T-helper 1 cell treated with Interleukin-12 subunit alpha and Interleukin-12 subunit beta and Interleukin-4 antibody, amounts not matched to agents 30 ng/mL and 1 ng/mL, for 36 hours (primary cell): ENCODE results near the gene L3MBTL3. TPM values are rescaled to one million over a fixed set of nuclear protein-coding genes. Genes with fewer than 3 reads are reported as not detected.

Experiments used
- intact Hi-C: fragments of 100-400 bp; cut with micrococcal nuclease; formaldehyde crosslinking; loops from one replicate; pipeline ENCODE4 v1.15.1; 2024
- total RNA-seq: library from RNA; stranded (reverse); gene quantifications from 2 replicates; pipeline ENCODE4 v1.2.3, GENCODE V29; 2022

The L3MBTL3 gene
- total RNA-seq, 1 donor from 2014 or later: 15.5 TPM

DNA sequence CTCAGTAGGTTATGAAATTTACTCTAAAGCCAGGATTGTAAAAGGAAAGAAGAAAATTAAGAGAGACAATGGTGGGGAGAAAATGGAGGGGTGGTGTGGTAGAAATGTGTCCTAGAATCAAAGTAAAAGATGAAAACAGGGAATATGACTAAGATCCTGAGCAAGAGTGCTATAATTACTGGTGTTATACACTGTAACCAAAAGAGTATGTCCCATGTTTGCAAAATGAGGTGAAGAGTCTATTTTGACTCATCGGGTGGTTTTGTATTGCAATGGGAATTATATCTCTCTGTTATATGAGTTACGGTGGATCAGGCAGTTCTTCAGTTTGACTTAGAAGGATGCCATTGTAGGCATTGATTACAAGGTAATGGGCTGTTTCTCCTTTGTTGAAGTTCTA lies 8.5 kb downstream of the L3MBTL3 start:
- intact Hi-C loops: no loop called here

GRCh38 chr6:130027948-130028347 lies 9.6 kb downstream of the L3MBTL3 start:
- intact Hi-C loops: loop anchor here (1.0 to 2.0 kb wide), 3 partner anchors 9 to 105 kb away; partner anchors contain the start of gene L3MBTL3

DNA sequence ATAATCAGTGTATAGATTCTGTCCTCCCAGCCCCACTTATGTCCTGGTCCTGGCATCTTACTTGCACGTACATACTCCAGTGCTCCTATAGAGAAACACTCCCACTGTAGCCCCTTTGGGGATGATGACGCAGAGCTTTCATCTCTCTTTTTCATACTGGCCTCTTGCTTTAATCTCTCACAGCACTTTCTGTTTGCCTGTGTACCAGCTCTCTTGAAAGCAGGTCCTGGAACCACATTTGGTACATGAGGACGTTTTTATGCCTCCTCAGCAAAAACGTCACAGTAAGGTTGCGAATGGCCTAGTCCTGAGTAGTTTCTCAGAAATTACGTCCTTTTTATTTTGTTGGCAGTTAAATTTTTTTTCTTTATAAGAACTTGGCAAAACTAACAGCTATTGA lies 10.8 kb downstream of the L3MBTL3 start:
- intact Hi-C loops: loop anchor here (1.0 to 2.0 kb wide), 2 partner anchors 8 to 104 kb away; no protein-coding TSS in a partner anchor

GRCh38 chr6:130032758-130033340 lies 14.5 kb downstream of the L3MBTL3 start:
- intact Hi-C loops: no loop called here

GRCh38 chr6:130033949-130034348 lies 15.6 kb downstream of the L3MBTL3 start:
- intact Hi-C loops: no loop called here

GRCh38 chr6:130034378-130035146 lies 16.2 kb downstream of the L3MBTL3 start:
- intact Hi-C loops: loop anchor here (5.0 kb wide), 1 partner anchor 663 kb away; no protein-coding TSS in a partner anchor

DNA sequence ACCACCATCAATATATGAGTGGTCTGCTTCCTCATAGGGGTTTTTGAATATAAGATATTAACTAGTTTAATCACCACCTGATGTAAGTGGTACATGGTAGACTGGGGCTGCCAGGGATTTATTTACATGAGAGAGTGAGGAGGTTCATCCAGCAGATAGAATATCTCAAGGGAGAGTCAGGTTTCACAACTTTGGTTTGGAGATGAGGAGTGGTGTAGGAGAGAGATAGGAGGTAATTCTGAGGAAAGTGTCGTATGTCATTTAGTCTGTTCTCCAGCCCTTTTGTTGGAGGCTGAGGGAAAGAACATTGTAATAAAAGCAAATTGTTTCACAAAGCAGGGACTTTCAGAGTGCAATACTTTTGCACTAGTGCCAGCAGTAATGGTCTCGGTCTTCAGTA lies 16.8 kb downstream of the L3MBTL3 start:
- intact Hi-C loops: loop anchor here (5.0 kb wide), 1 partner anchor 662 kb away; no protein-coding TSS in a partner anchor

DNA sequence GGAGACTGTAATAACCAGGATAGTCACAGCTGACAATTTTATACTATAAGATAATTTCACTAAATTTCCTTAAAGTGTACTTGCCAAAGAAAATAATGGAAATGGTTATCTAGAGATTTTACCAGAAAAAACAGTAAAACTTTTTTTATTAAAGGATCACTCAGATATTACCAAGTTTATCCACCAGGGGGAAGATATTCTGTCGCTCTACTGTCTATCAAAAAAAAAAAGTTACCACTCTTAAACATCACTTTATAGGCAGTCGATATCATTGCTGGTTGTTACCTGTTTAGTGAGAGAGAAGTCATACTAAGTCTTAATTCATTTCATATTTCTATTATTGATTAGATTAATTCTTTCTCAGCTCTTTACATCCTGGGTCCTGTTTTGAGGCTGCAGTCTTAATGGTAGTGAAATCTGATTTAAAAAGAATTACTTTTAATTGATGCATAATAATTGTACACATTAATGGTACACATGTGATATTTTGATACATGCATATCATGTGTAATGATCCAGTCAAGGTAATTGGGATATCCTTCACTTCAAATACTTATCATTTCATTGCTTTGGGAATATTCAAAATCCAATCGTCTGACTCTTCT lies 18.9 kb downstream of the L3MBTL3 start:
- intact Hi-C loops: loop anchor here (1.0 to 5.0 kb wide), 4 partner anchors 9 to 806 kb away; no protein-coding TSS in a partner anchor

GRCh38 chr6:130041594-130041993 lies 23.2 kb downstream of the L3MBTL3 start:
- intact Hi-C loops: no loop called here

- intact Hi-C loops: no loop called here
These were observed 25.0 kb downstream of the L3MBTL3 start for GRCh38 chr6:130043344-130043743.

DNA sequence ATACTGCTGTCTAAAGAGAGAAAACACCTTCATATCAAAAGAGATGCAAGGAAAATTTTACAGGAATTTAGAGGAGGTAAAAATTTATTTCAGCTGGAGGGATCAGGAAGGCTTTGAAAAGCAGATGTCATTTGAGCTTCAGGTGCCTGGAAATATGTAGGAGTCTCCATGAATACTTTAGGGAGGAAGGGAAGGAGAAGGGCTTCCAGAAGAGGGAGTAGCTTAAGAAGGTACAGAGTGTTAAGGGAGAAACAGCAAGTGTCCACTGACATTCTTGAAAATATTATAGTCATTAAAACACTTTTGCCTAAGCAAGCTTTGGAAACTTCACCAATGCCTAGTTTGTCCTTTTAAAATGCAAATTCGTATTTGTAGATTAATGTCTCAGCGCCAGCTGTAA lies 27.2 kb downstream of the L3MBTL3 start:
- intact Hi-C loops: no loop called here

- intact Hi-C loops: loop anchor here (1.0 kb wide), 2 partner anchors 236 to 652 kb away; no protein-coding TSS in a partner anchor
These were observed 28.3 kb downstream of the L3MBTL3 start for GRCh38 chr6:130046671-130047070.

DNA sequence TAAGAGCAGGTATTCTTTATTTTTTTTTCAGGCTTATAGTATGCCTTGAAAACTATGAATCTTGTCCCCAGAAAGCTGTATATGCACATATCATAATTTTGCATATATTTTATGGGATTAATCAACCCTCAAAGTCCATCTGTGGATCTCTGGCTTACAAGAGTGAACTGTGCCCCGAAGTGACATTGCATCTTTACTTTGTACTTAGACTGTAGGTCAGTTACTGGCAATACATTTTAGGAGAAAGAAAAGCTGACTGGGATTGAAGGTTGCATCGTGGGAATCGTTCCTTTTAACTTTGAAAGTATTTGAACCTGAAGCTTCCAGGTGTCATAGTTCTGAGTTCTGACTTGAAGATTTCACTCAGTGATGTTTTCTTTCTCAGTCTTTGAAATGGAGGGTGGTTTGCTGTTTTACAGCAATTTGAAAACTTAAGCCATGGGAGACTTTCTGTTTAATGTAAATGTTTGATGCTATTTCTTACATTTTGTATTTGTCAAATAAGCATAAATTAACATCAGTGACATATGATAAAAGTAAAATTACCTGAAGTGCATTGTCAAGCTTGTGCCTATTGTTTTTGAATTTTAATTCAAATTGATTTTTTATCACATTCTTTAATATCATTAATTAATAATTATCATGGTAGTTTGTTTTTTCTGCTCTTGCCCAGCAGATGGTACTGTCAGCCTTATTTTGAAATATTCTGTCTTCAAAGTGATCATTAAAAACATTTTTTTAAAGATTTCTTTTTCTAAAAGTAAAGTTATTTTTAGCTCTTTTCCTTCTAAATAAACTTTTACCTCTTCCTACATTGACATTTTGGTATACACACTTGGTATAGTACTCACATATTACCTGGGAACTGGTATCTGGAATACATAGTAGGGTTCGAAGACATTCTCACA lies 29.0 kb downstream of the L3MBTL3 start:
- intact Hi-C loops: loop anchor here (1.0 kb wide), 2 partner anchors 235 to 651 kb away; no protein-coding TSS in a partner anchor

GRCh38 chr6:130050230-130050629 lies 31.8 kb downstream of the L3MBTL3 start:
- intact Hi-C loops: no loop called here

DNA sequence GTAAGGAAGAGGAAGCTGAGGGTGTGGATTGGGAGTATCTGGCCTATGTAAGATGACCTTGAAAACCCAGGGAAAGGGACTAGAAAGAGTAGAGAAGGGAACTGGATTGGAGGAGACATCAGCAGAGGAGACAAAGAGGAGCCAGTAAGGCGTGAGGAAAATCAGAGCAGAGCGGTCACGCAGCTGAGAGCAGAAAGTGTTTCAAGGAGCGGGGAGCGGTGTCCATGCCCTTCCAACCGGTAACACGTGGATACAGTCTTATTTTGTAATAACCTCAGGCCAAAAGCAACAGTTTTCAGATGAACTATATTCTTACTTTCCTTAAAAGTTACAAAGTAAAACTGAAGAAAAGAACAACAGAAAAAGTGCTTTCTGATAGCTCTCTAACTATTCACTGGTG lies 36.3 kb downstream of the L3MBTL3 start:
- intact Hi-C loops: no loop called here

DNA sequence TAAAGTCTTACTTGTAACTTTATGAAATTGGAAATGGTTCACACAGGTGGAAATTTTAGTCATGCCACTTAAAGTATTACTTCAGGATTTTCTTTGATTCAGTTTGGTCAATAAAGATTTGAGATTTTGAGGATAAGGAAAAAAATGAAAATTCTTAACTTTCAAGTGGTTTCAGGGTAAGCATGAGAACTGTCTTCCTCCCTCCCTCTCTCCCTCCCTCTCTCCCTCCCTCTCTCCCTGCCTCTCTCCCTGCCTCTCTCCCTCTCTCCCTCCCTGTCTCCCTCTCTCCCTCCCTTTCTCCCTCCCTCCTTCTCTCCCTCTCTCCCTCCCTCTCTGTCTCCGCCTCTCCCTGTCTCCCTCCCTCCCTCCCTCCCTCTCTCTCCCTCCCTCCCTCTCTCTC lies 36.9 kb downstream of the L3MBTL3 start:
- intact Hi-C loops: no loop called here

DNA sequence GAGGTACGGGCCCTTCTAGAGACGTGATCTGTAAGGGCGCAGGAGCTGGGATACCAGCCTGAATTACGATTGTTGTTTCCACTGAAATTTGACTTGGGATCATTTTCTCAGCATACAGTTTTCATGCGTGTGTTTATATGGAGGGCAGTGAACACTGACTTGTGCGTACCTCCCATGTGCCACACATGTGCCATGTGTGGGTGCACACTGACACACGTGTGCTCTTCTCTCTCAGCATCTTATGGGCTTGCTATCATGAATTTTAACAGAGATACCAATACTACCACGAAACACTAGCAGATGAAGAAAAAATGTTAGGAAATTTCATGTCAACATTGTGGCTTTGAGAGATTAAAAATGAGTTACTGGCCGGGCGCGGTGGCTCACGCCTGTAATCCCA lies 39.1 kb downstream of the L3MBTL3 start:
- intact Hi-C loops: no loop called here

DNA sequence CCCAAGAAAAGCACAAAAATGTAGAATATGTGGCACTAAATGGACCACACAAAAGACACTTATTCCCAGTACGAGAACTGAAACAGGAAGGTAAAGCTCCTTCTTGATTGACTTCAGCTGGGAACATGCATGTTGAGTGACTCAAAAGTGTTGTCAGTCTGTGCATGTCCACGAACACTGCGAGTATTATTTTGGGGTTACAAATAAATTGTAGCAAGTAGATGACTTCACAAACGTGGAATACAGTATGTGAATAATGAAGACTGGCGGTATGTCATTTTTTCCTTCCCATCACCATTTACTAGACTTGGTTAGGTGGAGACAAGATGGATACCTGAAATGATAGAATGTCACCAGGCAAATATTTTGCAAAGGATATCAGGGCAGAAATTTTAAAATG lies 45.4 kb downstream of the L3MBTL3 start:
- intact Hi-C loops: no loop called here

GRCh38 chr6:130065609-130066156 lies 47.3 kb downstream of the L3MBTL3 start:
- intact Hi-C loops: no loop called here

GRCh38 chr6:130069485-130069884 lies 51.1 kb downstream of the L3MBTL3 start:
- intact Hi-C loops: no loop called here

- intact Hi-C loops: loop anchor here (10.0 kb wide), 1 partner anchor 774 kb away; no protein-coding TSS in a partner anchor
These were observed 51.9 kb downstream of the L3MBTL3 start for GRCh38 chr6:130070326-130070725.
